Stomach smooth muscle (tissue), 2 donors: ENCODE data around the gene COQ2.
"Not testable (repeated sequence)": the region's sequence is repeated elsewhere in the genome, so short reads cannot be mapped to it uniquely, and the experiment has no call there.

ENCODE experiments used
- H3K27ac ChIP-seq: one replicate; pipeline ENCODE4 v1.7.0; 2013; ENCODE audit warnings: mild to moderate bottlenecking, low read length, inconsistent platforms
- H3K27me3 ChIP-seq, 2 donors: one replicate each; pipeline ENCODE4 v1.7.0; 2013; ENCODE audit warnings: low read length in 2 of 2; ENCODE audit not compliant: insufficient read depth in 2 of 2, control insufficient read depth in 1 of 2
- H3K36me3 ChIP-seq, 2 donors: one replicate each; pipeline ENCODE4 v1.7.0; 2013; ENCODE audit warnings: low read length in 2 of 2; ENCODE audit not compliant: control insufficient read depth in 2 of 2, insufficient read depth in 2 of 2
- H3K4me1 ChIP-seq: one replicate; pipeline ENCODE4 v1.7.0; 2013; ENCODE audit warnings: low read length; ENCODE audit not compliant: control insufficient read depth, insufficient read depth
- H3K4me3 ChIP-seq, 2 donors: one replicate each; pipeline ENCODE4 v1.7.0; 2013; ENCODE audit warnings: low read length in 2 of 2
- H3K9ac ChIP-seq, 2 donors: one replicate each; pipeline ENCODE4 v1.7.0; 2013; ENCODE audit warnings: low read length in 2 of 2, mild to moderate bottlenecking in 1 of 2
- H3K9me3 ChIP-seq, 2 donors: one replicate each; pipeline ENCODE4 v1.7.0; 2013; ENCODE audit warnings: low read length in 2 of 2; ENCODE audit not compliant: control insufficient read depth in 2 of 2
- donor health status: healthy.
- donor health status: Pancreatic carcinoma.

COQ2 gene

DNA sequence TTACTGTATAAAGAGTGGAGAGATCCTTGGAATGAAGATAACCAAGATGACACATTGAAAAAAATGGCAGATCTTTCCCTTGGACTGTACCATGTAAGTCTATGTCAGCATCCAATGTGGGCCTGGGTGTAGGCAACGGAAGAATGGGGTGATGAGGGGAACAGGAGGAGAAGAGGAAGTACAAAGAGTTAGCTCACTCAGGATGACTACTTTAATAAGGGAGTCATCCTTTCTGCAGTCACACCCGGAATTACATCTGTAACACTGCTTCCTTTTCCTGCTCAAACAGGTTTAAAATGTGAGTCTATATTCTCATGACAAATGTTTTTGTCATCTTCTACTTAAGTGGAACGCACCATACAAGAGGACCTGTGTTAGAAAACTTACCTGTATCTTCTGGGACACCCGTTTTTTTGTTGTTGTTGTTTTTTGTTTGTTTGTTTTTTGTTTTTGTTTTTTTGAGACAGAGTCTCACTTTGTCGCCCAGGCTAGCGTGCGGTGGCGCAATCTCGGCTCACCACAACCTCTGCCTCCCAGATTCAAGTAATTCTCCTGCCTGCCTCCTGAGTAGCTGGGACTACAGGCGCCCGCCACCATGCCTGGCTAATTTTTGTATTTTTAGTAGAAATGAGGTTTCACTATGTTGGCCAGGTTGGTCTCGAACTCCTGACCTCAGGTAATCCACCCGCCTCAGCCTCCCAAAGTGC is 32.0 kb upstream of the COQ2 start:
- Histone ChIP-seq H3K27ac (no peak overlapping the region), H3K4me3 (no peak overlapping the region), H3K9ac (no peak overlapping the region), H3K36me3 (no peaks in the 10 kb centered on the region), H3K9me3 (no peaks in the 10 kb centered on the region), H3K4me1 (no peaks in the 10 kb centered on the region), H3K27me3 (no peaks in the 10 kb centered on the region)

DNA sequence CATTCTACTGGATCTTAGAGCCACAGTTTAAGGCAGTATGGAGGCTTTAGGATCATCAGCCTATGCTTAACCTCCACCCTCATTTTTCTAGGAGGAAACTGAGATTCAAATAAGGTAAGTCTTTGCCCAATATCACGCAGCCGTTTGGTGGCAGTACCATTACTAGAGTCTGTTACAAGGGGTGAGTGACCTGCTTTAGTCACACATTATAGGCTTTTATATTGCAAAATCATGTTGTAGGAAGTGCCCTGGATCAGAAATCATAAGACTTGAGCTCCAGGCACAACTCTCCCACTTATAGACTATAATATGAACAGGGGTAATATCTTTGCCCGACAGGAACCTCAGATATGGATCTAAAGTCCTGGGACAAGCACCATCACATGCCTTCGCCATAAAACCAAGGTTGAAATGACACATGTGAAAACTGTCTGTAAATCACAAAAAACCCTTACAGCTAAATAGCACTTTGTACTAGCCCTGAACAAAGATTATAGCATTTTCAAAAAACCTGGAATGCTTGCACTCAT is 30.8 kb upstream of the COQ2 start:
- Histone ChIP-seq H3K9me3 (no peaks in the 10 kb centered on the region), H3K4me3 (no peak overlapping the region), H3K27ac (no peak overlapping the region), H3K9ac (no peak overlapping the region), H3K36me3 (no peaks in the 10 kb centered on the region), H3K27me3 (no peaks in the 10 kb centered on the region), H3K4me1 (no peaks in the 10 kb centered on the region)

GRCh38 chr4:83308672-83309071 is 24.1 kb upstream of the COQ2 start:
- Histone ChIP-seq H3K36me3 (no peaks in the 10 kb centered on the region), H3K9me3 (no peaks in the 10 kb centered on the region), H3K27me3 (no peaks in the 10 kb centered on the region), H3K27ac (no peak overlapping the region), H3K4me3 (no peak overlapping the region), H3K9ac (no peak overlapping the region), H3K4me1 (no peaks in the 10 kb centered on the region)

DNA sequence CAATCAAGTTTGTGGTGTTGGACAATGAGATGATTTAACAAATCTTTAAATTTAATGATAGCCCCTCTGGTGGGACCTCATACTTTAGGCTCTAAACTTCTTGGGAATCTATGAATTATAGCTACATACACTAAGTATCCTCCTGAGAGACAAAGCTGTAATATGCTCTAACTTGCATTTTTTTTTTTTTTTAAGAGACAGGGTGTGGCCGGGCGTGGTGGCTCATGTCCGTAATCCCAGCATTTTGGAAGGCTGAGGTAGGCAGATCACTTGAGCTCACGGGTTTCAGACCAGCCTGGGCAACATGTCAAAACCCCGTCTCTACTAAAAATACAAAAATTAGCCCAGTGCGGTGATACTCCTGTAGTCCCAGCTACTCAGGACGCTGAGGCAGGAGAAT is 23.3 kb upstream of the COQ2 start:
- Histone ChIP-seq H3K36me3 (no peaks in the 10 kb centered on the region), H3K27me3 (no peaks in the 10 kb centered on the region), H3K4me3 (no peak overlapping the region), H3K4me1 (no peaks in the 10 kb centered on the region), H3K27ac (no peak overlapping the region), H3K9me3 (no peaks in the 10 kb centered on the region), H3K9ac (no peak overlapping the region)

DNA sequence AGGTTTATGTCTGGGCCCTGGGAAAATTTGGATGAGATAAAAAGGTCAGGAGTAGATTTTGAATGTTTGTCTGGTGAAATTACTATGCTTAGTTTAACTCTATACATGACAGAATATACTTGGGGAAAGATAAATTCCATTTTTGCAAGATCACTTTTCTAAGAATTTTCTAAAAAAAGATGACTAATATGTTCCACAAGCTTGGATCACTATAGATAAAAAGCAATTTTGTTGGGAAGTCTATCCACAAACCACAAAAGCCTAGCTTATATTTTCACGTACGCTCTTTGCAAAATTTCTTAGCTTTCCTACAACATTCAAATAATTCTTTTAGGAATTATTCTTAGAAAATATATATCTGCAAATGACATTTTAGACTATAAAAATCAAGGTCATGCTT is 20.6 kb upstream of the COQ2 start:
- no peaks in the 10 kb centered on the region for H3K36me3 ChIP-seq

DNA sequence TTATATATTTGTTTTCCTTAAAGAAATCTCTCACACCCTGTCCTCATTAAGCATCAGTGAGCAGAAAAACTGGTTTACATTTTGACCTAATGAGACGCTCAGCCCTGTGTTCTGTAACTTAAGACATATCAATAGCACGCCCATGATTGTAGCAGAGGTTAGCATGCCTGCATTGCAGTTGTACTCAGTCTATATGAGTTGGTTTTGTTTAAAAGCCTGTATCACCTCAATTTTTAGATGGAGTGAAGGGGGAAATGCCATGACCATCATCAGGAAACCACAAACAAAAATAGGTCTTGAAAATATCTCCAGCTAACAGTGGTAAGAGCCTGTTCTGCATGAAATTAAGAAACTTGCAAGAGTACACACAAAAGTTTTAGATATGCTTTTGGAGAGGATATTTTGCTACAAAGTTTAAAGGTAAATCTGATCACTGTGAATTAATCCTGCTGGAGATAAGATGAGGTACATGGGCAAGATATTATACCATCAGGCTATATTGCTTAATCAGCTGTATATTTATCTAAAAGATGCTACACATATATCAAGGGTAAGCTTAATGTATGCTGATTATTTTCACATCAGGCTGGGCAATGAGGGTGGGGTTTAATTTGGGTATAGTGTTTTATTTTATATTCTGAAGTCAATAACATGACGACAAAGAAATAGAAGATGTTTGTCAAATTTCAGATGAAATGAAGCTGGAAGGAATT is 13.1 kb upstream of the COQ2 start:
- no peak overlapping the region for H3K9ac ChIP-seq
- H3K27me3 ChIP-seq = no peaks in the 10 kb centered on the region
- no peak overlapping the region for H3K4me3 ChIP-seq
- no peaks in the 10 kb centered on the region for H3K36me3 ChIP-seq
- no peaks in the 10 kb centered on the region for H3K4me1 ChIP-seq
- H3K9me3 ChIP-seq = no peaks in the 10 kb centered on the region
- no peak overlapping the region for H3K27ac ChIP-seq

More for the DNA sequence above, 20.6 kb upstream of the COQ2 start:
- H3K9ac ChIP-seq = no peak overlapping the region
- no peak overlapping the region for H3K4me3 ChIP-seq
- no peak overlapping the region for H3K27ac ChIP-seq
- H3K9me3 ChIP-seq = no peaks in the 10 kb centered on the region
- H3K27me3 ChIP-seq = no peaks in the 10 kb centered on the region
- H3K4me1 ChIP-seq = no peaks in the 10 kb centered on the region

- Histone ChIP-seq H3K27me3 (no peaks in the 10 kb centered on the region), H3K36me3 (no peaks in the 10 kb centered on the region), H3K4me3 (no peak overlapping the region), H3K9ac (no peak overlapping the region), H3K9me3 (no peaks in the 10 kb centered on the region), H3K4me1 (no peaks in the 10 kb centered on the region), H3K27ac (no peak overlapping the region)
These were observed 8.9 kb upstream of the COQ2 start for GRCh38 chr4:83293305-83294046.

DNA sequence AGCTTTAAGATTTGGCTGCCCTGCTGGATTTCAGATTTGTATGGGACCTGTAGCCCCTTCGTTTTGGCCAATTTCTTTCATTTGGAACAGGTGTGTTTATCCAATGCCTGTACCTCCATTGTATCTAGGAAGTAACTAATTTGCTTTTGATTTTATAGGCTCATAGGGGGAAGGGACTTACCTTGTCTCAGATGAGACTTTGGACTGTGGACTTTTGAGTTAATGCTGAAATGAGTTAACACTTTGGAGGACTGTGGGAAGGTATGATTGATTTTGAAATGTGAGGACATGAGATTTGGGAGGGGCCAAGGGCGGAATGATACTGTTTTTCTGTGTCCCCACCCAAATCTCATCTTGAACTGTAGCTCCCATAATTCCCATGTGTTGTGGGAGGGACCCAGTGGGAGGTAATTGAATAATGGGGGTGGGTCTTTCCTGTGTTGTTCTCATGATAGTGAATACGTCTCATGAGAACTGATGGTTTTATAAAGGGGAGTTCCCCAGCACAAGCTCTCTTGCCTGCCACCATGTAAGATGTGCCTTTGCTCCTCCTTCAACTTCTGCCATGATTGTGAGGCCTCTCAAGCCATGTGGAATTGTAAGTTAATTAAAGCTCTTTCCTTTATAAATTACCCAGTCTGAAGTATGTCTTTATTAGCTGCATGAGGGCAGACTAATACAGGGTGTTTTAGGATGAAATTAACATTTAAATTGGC is 5.6 kb upstream of the COQ2 start:
- not testable (repeated sequence) for H3K9ac ChIP-seq, H3K4me1 ChIP-seq, H3K27ac ChIP-seq, H3K9me3 ChIP-seq, H3K4me3 ChIP-seq, H3K36me3 ChIP-seq, H3K27me3 ChIP-seq

DNA sequence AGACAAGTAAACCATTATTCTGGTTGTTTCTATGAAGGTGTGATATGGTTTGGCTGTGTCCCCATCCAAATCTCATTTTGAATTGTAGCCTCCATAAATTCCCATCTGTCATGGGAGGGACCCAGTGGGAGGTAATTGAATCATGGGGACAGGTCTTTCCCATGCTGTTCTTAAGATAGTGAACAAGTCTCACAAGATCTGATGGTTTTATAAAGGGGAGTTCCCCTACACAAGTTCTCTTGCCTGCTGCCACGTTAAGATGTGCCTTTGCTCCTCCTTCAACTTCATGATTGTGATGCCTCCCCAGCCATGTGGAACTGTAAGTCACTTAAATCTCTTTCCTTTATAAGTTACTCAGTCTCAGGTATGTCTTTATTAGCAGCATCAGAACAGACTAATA is 3.8 kb upstream of the COQ2 start:
- not testable (repeated sequence) for H3K27ac ChIP-seq, H3K9ac ChIP-seq, H3K4me3 ChIP-seq, H3K36me3 ChIP-seq, H3K4me1 ChIP-seq, H3K9me3 ChIP-seq, H3K27me3 ChIP-seq

DNA sequence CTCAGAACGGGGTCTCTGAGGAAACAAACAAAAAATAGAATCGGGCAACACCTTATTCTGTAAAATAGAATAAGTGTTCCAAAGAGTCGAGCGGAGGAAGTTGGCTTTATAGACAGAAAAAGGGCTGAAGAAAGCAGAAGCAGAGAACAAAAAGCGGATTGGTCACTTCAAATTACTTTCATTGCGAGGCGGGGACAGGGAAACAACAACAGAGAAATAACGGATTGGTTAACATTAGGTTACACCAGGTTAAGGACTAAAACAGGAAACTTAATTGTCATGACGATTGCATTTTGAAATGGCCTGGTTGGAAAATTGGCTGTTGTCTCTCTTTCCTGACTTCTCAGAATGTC is 433 bp upstream of the COQ2 start:
- H3K27me3 ChIP-seq = no peaks in the 10 kb centered on the region
- peaks cover 4% of the 10 kb centered on the region for H3K4me1 ChIP-seq
- H3K9me3 ChIP-seq = no peaks in the 10 kb centered on the region
- peak overlapping the region; percentile 86 to 93 for H3K9ac ChIP-seq
- peak overlapping the region; percentile 78 to 91 for H3K4me3 ChIP-seq
- H3K27ac ChIP-seq = peak overlapping the region; percentile 81
- no peaks in the 10 kb centered on the region for H3K36me3 ChIP-seq
